ENCODE measurements around the gene DDX42. TPM values are rescaled to one million over a fixed set of nuclear protein-coding genes. Genes with fewer than 3 reads are reported as not detected.
A peak's percentile ranks its signal among the peaks of the same experiment; 100 is the strongest.

DDX42 gene
- total RNA-seq, 2 donors from 2014 or later, result 154 to 171 TPM

DNA sequence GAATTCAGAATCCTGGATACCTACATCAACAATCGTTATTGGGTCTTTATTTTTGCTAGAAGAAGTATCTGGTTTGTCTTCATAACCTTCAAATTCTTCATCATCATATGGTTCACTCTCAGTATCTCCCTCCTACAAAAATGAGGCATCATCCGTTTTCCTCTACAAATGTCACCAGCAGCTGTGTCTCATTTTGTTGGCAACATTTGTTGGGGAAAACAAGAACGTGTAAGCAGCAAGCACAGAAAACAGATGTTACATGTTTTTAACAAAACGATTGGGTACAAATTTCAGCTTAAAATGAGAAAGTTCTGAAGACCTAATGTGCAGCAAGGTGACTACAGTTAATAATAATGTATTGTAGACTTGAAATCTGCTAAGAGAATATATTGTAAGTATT lies 9.3 kb upstream of the DDX42 start:
- peaks cover 51% of the 10 kb centered on the region for H3K36me3 Mint-ChIP-seq (ENCODE audit: low read depth)

DNA sequence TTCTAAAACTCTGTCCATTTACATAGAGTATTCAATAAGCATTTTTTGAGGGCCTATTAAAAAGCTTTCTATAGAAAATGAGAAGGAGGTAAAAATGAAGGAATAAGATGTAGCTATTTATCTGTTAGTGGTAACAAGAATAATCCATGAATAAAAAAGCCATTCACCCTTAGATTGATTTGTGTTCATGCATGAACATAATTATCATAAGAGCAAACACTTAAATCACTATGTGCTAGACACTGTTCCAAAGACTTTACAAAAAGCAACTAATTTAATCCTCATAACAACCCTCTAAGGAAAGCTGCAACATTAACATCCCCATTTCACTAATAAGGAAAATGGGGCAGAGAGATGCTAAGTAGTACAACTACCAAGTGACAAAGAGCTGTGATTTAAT lies 7.2 kb upstream of the DDX42 start:
- H3K4me1 ChIP-seq (ENCODE audit: control insufficient read depth, insufficient read depth, low read length), result no peaks in the 10 kb centered on the region
- H3K27ac Mint-ChIP-seq, result no peak overlapping the region
- no peak overlapping the region for H3K27ac ChIP-seq (ENCODE audit: low read depth, low read length)
- peaks cover 36% of the 10 kb centered on the region for H3K36me3 Mint-ChIP-seq (ENCODE audit: low read depth)
- H3K9ac ChIP-seq (ENCODE audit: extremely low read depth, low read length, poor library complexity, severe bottlenecking), result no peak overlapping the region
- H3K4me1 Mint-ChIP-seq, result peaks cover 3% of the 10 kb centered on the region
- H3K9me3 ChIP-seq (ENCODE audit: control insufficient read depth, low read length), result no peaks in the 10 kb centered on the region
- no peaks in the 10 kb centered on the region for H3K9me3 Mint-ChIP-seq
- DNase-seq, result no peak
- H3K27me3 ChIP-seq (ENCODE audit: control insufficient read depth, insufficient read depth, low read length, poor library complexity, severe bottlenecking), result no peaks in the 10 kb centered on the region
- no peak overlapping the region for H3K4me3 Mint-ChIP-seq
- TF ChIP-seq, protein P1, sequence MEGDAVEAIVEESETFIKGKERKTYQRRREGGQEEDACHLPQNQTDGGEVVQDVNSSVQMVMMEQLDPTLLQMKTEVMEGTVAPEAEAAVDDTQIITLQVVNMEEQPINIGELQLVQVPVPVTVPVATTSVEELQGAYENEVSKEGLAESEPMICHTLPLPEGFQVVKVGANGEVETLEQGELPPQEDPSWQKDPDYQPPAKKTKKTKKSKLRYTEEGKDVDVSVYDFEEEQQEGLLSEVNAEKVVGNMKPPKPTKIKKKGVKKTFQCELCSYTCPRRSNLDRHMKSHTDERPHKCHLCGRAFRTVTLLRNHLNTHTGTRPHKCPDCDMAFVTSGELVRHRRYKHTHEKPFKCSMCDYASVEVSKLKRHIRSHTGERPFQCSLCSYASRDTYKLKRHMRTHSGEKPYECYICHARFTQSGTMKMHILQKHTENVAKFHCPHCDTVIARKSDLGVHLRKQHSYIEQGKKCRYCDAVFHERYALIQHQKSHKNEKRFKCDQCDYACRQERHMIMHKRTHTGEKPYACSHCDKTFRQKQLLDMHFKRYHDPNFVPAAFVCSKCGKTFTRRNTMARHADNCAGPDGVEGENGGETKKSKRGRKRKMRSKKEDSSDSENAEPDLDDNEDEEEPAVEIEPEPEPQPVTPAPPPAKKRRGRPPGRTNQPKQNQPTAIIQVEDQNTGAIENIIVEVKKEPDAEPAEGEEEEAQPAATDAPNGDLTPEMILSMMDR (conservative IDR thresholded peaks at IDR 0.05), result no peak
- no peak overlapping the region for H3K4me3 ChIP-seq (ENCODE audit: low read length)
- peaks cover 52% of the 10 kb centered on the region for H3K36me3 ChIP-seq (ENCODE audit: control insufficient read depth, insufficient read depth, low read length)
- no peaks in the 10 kb centered on the region for H3K27me3 Mint-ChIP-seq (ENCODE audit: insufficient read depth)

More for the DNA sequence above, 9.3 kb upstream of the DDX42 start:
- no peaks in the 10 kb centered on the region for H3K4me1 ChIP-seq (ENCODE audit: control insufficient read depth, insufficient read depth, low read length)
- H3K27ac ChIP-seq (ENCODE audit: low read depth, low read length), result no peak overlapping the region
- H3K4me3 Mint-ChIP-seq, result no peak overlapping the region
- TF ChIP-seq, protein P1 (conservative IDR thresholded peaks at IDR 0.05), result no peak
- H3K27me3 ChIP-seq (ENCODE audit: control insufficient read depth, insufficient read depth, low read length, poor library complexity, severe bottlenecking), result no peaks in the 10 kb centered on the region
- H3K9me3 ChIP-seq (ENCODE audit: control insufficient read depth, low read length), result no peaks in the 10 kb centered on the region
- H3K9ac ChIP-seq (ENCODE audit: extremely low read depth, low read length, poor library complexity, severe bottlenecking), result no peak overlapping the region
- no peak for DNase-seq
- peaks cover 66% of the 10 kb centered on the region for H3K36me3 ChIP-seq (ENCODE audit: control insufficient read depth, insufficient read depth, low read length)
- no peak overlapping the region for H3K4me3 ChIP-seq (ENCODE audit: low read length)
- H3K27me3 Mint-ChIP-seq (ENCODE audit: insufficient read depth), result no peaks in the 10 kb centered on the region
- WGBS, 2 experiments (ENCODE audit: insufficient coverage in 1 of 2, insufficient read length in 1 of 2), result 86 to 100% methylated on average over 3 to 4 of the region's 4 CpGs
- H3K4me1 Mint-ChIP-seq, result peaks cover 3% of the 10 kb centered on the region
- H3K27ac Mint-ChIP-seq, result no peak overlapping the region
- no peaks in the 10 kb centered on the region for H3K9me3 Mint-ChIP-seq

DNA sequence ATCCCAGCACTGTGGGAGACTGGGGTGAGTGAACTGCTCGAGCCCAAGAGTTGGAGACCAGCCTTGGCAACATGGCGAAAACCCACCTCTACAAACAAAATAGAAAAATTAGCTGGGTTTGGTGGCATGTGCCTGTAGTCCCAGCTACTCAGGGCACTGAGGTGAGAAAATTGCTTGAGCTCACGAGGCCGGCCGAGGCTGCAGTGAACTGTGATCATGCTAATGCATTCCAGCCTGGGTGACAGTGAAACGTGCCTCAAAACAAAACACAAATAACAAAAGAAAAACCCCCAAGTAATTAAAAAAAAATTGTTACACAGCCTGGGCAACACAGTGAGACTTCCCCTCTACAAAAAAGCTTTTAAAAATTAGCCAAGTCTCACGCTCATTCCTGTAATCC lies 5.5 kb upstream of the DDX42 start:
- Mint-ChIP-seq H3K9me3 (no peaks in the 10 kb centered on the region), H3K4me1 (peaks cover 9% of the 10 kb centered on the region), H3K27ac (peak overlapping the region; percentile 76), H3K36me3 (ENCODE audit: low read depth) (peaks cover 22% of the 10 kb centered on the region), H3K27me3 (ENCODE audit: insufficient read depth) (no peaks in the 10 kb centered on the region), H3K4me3 (no peak overlapping the region)
- Histone ChIP-seq H3K27ac (ENCODE audit: low read depth, low read length) (no peak overlapping the region), H3K36me3 (ENCODE audit: control insufficient read depth, insufficient read depth, low read length) (peaks cover 35% of the 10 kb centered on the region), H3K9ac (ENCODE audit: extremely low read depth, low read length, poor library complexity, severe bottlenecking) (no peak overlapping the region), H3K4me1 (ENCODE audit: control insufficient read depth, insufficient read depth, low read length) (no peaks in the 10 kb centered on the region), H3K27me3 (ENCODE audit: control insufficient read depth, insufficient read depth, low read length, poor library complexity, severe bottlenecking) (no peaks in the 10 kb centered on the region), H3K4me3 (ENCODE audit: low read length) (no peak overlapping the region), H3K9me3 (ENCODE audit: control insufficient read depth, low read length) (no peaks in the 10 kb centered on the region)
- 87 to 89% methylated on average over 3 to 7 of the region's 7 CpGs for WGBS, 2 experiments (ENCODE audit: insufficient coverage in 1 of 2, insufficient read length in 1 of 2)
- peak; percentile 69 for DNase-seq
- TF ChIP-seq, protein P1 (conservative IDR thresholded peaks at IDR 0.05), result no peak

Measured in endodermal cell (in vitro differentiated cells).